Osteocyte (in vitro differentiated cells): ENCODE results near the gene HSPB1. TPM values are rescaled to one million over a fixed set of nuclear protein-coding genes. Genes with fewer than 3 reads are reported as not detected.
A peak's percentile ranks its signal among the peaks of the same experiment; 100 is the strongest.

Experiments
- DNase-seq: peaks from one replicate; pipeline ENCODE4 v3.0.0; 2021; ENCODE audit warnings: mixed read lengths; ENCODE audit not compliant: unreplicated experiment; ENCODE audit errors: extremely low spot score
- H3K27ac Mint-ChIP-seq: one replicate; pipeline ENCODE4 v1.8.0; 2021; ENCODE audit warnings: mild to moderate bottlenecking, mixed read lengths; ENCODE audit not compliant: unreplicated experiment
- H3K27me3 Mint-ChIP-seq: one replicate; pipeline ENCODE4 v1.8.0; 2021; ENCODE audit warnings: mixed read lengths; ENCODE audit not compliant: unreplicated experiment
- H3K36me3 Mint-ChIP-seq: one replicate; pipeline ENCODE4 v1.8.0; 2021; ENCODE audit warnings: mixed read lengths; ENCODE audit not compliant: unreplicated experiment
- H3K4me1 Mint-ChIP-seq: one replicate; pipeline ENCODE4 v1.8.0; 2021; ENCODE audit warnings: mixed read lengths; ENCODE audit not compliant: unreplicated experiment
- H3K4me3 Mint-ChIP-seq: one replicate; pipeline ENCODE4 v1.8.0; 2021; ENCODE audit warnings: mild to moderate bottlenecking, moderate library complexity, mixed read lengths; ENCODE audit not compliant: unreplicated experiment
- H3K9me3 Mint-ChIP-seq: one replicate; pipeline ENCODE4 v1.8.0; 2021; ENCODE audit warnings: mixed read lengths; ENCODE audit not compliant: unreplicated experiment
- long read RNA-seq: library from polyadenylated mRNA; unstranded; transcript quantifications from one replicate; pipeline ENCODE4 v2.0.0, GENCODE V29; 2021
- total RNA-seq: library from RNA; stranded (reverse); gene quantifications from 2 replicates; pipeline ENCODE4 v1.2.1, GENCODE V29; 2021
- TF ChIP-seq, protein P1 (sequence below): fragments of 200-600 bp; sonication (generic); IDR thresholded peaks from 2 replicates; pipeline ENCODE4 v1.5.0; 2021; ENCODE audit warnings: antibody characterized with exemption, mild to moderate bottlenecking, moderate library complexity

The HSPB1 gene
- total RNA-seq, result 251 and 252 TPM in 2 replicates
- long read RNA-seq, transcript HSPB1-201 (3 exons, 909 nt), result major isoform, 5 of 8 reads
- long read RNA-seq, partial matches to known transcripts, result 0 of 8 reads
- long read RNA-seq, other reads (novel, unspliced or antisense), result 0 of 8 reads

DNA sequence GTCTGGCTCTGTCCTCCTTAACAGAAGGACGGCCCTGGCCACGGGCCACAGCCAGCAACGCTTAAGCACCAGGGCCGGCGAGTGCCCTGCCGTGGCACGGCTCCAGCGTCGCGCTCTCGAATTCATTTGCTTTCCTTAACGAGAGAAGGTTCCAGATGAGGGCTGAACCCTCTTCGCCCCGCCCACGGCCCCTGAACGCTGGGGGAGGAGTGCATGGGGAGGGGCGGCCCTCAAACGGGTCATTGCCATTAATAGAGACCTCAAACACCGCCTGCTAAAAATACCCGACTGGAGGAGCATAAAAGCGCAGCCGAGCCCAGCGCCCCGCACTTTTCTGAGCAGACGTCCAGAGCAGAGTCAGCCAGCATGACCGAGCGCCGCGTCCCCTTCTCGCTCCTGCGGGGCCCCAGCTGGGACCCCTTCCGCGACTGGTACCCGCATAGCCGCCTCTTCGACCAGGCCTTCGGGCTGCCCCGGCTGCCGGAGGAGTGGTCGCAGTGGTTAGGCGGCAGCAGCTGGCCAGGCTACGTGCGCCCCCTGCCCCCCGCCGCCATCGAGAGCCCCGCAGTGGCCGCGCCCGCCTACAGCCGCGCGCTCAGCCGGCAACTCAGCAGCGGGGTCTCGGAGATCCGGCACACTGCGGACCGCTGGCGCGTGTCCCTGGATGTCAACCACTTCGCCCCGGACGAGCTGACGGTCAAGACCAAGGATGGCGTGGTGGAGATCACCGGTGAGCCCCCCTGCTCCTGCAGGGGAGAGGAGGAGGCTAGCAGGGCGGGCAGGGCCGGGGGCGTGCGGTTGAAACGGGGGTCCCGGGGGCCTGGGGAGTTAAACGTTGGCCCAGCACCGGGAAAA, at the start of gene HSPB1:
TSS of gene HSPB1 (plus strand) at position 327 of the 855 bp plus-strand sequence. CDS start at position 367, 40 bp downstream.
- peak within 1 kb of the TSS; percentile 95 for H3K27ac Mint-ChIP-seq
- no peaks in the 10 kb centered on the region for H3K9me3 Mint-ChIP-seq
- H3K27me3 Mint-ChIP-seq, result no peaks in the 10 kb centered on the region
- DNase-seq, result peak; percentile 91
- no peaks in the 10 kb centered on the region for H3K36me3 Mint-ChIP-seq
- peak within 1 kb of the TSS; percentile 87 for H3K4me3 Mint-ChIP-seq
- peaks cover 31% of the 10 kb centered on the region for H3K4me1 Mint-ChIP-seq
- TF ChIP-seq, protein P1, sequence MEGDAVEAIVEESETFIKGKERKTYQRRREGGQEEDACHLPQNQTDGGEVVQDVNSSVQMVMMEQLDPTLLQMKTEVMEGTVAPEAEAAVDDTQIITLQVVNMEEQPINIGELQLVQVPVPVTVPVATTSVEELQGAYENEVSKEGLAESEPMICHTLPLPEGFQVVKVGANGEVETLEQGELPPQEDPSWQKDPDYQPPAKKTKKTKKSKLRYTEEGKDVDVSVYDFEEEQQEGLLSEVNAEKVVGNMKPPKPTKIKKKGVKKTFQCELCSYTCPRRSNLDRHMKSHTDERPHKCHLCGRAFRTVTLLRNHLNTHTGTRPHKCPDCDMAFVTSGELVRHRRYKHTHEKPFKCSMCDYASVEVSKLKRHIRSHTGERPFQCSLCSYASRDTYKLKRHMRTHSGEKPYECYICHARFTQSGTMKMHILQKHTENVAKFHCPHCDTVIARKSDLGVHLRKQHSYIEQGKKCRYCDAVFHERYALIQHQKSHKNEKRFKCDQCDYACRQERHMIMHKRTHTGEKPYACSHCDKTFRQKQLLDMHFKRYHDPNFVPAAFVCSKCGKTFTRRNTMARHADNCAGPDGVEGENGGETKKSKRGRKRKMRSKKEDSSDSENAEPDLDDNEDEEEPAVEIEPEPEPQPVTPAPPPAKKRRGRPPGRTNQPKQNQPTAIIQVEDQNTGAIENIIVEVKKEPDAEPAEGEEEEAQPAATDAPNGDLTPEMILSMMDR, result no peak

DNA sequence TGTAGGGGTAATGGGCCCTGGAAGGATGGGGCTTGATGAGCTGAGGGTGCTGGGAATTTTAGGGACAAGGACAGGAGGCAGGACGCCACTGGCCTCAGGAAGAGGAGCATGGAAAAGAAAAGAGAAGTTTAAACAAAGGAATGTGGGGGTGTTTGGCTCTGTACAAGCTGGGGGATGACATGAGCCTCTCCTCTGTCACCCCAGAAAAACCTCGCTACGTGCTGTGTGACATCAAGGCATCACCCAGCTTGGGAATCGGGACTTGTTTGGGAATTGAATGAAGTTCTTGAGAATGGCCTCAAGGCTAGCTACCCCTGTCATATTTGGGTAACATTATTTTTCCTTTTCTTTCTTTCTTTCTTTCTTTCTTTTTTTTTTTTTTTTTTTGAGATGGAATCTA, 47.7 kb upstream of the HSPB1 start:
- Mint-ChIP-seq H3K36me3 (no peaks in the 10 kb centered on the region), H3K9me3 (no peaks in the 10 kb centered on the region), H3K27me3 (peaks cover 28% of the 10 kb centered on the region), H3K27ac (no peak overlapping the region), H3K4me3 (no peak overlapping the region), H3K4me1 (no peaks in the 10 kb centered on the region)
- TF ChIP-seq, protein P1, result no peak
- DNase-seq, result no peak

DNA sequence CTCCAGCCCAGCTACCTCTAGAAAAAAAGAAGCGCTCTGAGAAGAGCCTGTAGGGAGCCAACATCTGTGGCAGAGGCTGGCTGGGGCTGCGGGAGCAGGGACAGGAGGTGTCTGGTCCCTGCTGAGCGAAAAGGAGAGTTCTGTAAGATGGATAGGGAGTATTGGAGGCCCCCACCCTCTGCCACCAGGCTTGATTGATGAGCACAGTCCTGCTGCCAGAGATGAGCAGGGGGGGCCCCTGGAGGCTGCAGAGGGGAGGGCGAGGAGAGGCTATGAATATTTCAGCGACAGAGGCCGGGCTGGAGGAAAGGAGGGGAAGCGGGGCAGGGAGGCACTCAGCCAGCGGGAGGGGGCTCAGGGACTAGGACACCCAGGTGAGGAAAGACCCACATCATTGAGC, 44.5 kb upstream of the HSPB1 start:
- Mint-ChIP-seq H3K27ac (no peak overlapping the region), H3K9me3 (no peaks in the 10 kb centered on the region), H3K36me3 (no peaks in the 10 kb centered on the region), H3K27me3 (peaks cover 34% of the 10 kb centered on the region), H3K4me1 (peaks cover 1% of the 10 kb centered on the region), H3K4me3 (no peak overlapping the region)
- DNase-seq, result no peak
- TF ChIP-seq, protein P1, result no peak

DNA sequence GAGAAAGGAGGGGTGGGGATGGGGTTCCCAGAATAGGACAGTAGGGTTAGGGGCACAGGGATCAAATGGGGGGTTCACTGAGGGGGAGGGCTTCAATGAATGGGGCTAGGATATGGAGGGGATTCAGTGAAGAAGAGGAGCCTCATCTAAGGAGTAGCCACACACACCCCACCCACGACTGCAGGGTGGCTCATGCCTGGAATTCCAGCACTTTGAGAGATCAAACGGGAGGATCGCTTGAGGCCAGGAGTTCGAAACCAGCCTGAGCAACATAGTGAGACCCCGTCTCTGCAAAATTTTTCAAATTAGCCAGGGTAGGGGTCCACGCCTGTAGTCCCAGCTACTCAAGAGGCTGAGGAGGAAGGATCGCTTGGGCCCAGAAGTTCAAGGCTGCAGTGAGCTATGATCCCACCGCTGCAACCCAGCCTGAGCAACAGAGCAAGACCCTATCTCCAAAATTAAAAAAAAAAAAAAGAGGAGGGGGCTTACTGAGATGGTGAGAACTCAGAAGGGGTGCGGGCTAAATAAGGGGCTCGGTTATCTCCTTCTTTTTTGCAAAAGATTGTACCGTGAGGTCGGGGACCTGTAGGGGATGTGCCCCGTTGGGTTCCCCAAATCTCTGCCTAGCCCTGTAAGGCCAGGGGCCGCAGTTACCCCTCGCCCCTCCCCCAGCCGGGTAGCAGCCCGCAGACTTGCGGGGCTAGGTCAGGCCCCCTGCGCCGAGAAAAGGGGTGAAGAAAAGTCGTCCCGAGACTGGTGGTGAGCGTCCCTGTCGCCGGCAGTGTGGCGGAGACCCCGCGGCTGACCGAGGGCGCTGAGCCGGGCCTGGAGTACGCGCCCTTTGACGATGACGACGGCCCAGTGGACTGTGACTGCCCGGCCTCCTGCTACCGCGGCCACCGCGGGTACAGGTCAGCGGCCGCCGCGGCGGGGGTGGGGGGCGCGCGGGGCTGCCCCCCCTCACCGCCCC, 43.1 kb upstream of the HSPB1 start:
- H3K36me3 Mint-ChIP-seq, result no peaks in the 10 kb centered on the region
- H3K27ac Mint-ChIP-seq, result no peak overlapping the region
- peaks cover 34% of the 10 kb centered on the region for H3K27me3 Mint-ChIP-seq
- H3K4me3 Mint-ChIP-seq, result peak overlapping the region; percentile 44
- TF ChIP-seq, protein P1, result no peak
- peaks cover 1% of the 10 kb centered on the region for H3K4me1 Mint-ChIP-seq
- DNase-seq, result no peak
- no peaks in the 10 kb centered on the region for H3K9me3 Mint-ChIP-seq
